Measurements from ENCODE around the gene KIF1B.

DNA sequence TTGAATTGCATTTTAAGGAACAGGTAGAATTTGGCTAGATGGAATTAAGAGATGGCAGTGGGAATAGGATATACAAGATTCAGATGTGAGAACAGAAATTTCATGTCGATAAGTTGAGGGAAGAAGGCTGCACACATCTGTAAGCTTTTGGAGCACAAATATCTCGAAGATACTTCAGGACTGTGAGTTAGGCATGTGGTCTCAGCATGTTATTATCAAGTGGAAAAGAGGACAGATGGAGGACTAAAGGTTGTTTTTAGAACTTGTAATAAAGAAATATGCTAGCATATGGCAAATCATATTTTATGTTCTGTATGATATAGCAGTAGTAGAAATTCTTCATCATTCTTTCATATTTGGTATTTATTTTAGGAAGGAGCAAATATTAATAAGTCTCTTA lies 61.5 kb downstream of the KIF1B start:
- TF ChIP-seq CTCF (IDR thresholded peaks at IDR 0.05) (no peak), POLR2A (IDR thresholded peaks at IDR 0.05) (no peak)

All from Peyer's patch (tissue), 4 donors.